Heart right ventricle (tissue), 16 donors: Measurements from ENCODE around the gene CDHR4. TPM values are rescaled to one million over a fixed set of nuclear protein-coding genes. Genes with fewer than 3 reads are reported as not detected.
"Not testable (repeated sequence)": the region's sequence is repeated elsewhere in the genome, so short reads cannot be mapped to it uniquely, and the experiment has no call there.

Source experiments
- ATAC-seq, 8 donors: fragments of 200-7000 bp; cut with Tn5 transposase; one replicate each; pipeline ENCODE4 v1.9.1; 2020; ENCODE audit warnings: mild to moderate bottlenecking in 8 of 8, moderate library complexity in 8 of 8, moderate number of reproducible peaks in 1 of 8
- DNase-seq, 2 donors: peaks; one replicate each; pipeline ENCODE4 v3.0.0-alpha.2; 2020
- H3K27ac ChIP-seq, 10 donors: fragments of 200-600 bp; sonication (generic) in 2 of 10; one replicate each; pipeline versions ENCODE4 v1.5.0 to v1.8.0; 2020 to 2022; ENCODE audit warnings: mild to moderate bottlenecking in 3 of 10
- H3K27me3 ChIP-seq, 7 donors: fragments of 200-600 bp; one replicate each; pipeline ENCODE4 v1.8.0; 2021 to 2022; ENCODE audit warnings: mild to moderate bottlenecking in 2 of 7
- H3K36me3 ChIP-seq, 9 donors: fragments of 200-600 bp; sonication (generic) in 1 of 9; one replicate each; pipeline versions ENCODE4 v1.5.0 to v1.8.0; 2020 to 2022; ENCODE audit warnings: mild to moderate bottlenecking in 2 of 9
- H3K4me1 ChIP-seq, 9 donors: fragments of 200-600 bp; sonication (generic) in 1 of 9; one replicate each; pipeline versions ENCODE4 v1.5.0 to v1.8.0; 2020 to 2022; ENCODE audit warnings: mild to moderate bottlenecking in 4 of 9
- H3K4me3 ChIP-seq, 10 donors: fragments of 200-600 bp; sonication (generic) in 2 of 10; one replicate each; pipeline versions ENCODE4 v1.5.0 to v1.8.0; 2020 to 2022; ENCODE audit warnings: mild to moderate bottlenecking in 7 of 10, moderate library complexity in 2 of 10
- H3K9me3 ChIP-seq, 11 donors: fragments of 200-600 bp in 10 of 11; sonication (generic) in 2 of 11; one replicate each; pipeline versions ENCODE4 v1.5.0 to v1.8.0; 2013 to 2022; ENCODE audit warnings: mild to moderate bottlenecking in 2 of 11, control low read depth in 1 of 11, moderate library complexity in 1 of 11
- CTCF ChIP-seq, 9 donors: fragments of 200-600 bp; sonication (generic) in 2 of 9; IDR thresholded peaks; one replicate each; pipeline versions ENCODE4 v1.5.0 to v1.8.0; 2021 to 2022; ENCODE audit warnings: antibody characterized with exemption in 9 of 9, mild to moderate bottlenecking in 5 of 9, moderate library complexity in 1 of 9
- WGBS, 2 donors: extraction: QIAGEN DNeasy Blood & Tissue Kit; methylation state at CpG; one replicate each; pipeline ENCODE4 v1.1.7; 2013; ENCODE audit warnings: inconsistent platforms in 1 of 2; 5-methylcytosine and 5-hydroxymethylcytosine counted together
- intact Hi-C, 10 donors: fragments of 100-400 bp; cut with DNase I; formaldehyde crosslinking; loops; one replicate each; pipeline versions ENCODE4 v1.11.1 to v1.14.2; 2022
- microRNA-seq, 2 donors: library from miRNA; unstranded; fragments of <30 nt; microRNA quantifications; one replicate each; pipeline ENCODE4 v1.2.0, GENCODE V29; 2021
- polyA plus RNA-seq, 2 donors: library from polyadenylated mRNA; stranded (reverse); fragments of 200-250 nt; gene quantifications; one replicate each; pipeline ENCODE4 v1.2.3, GENCODE V29; 2013
- total RNA-seq, 10 donors: library from RNA; stranded (reverse); fragmentation: NEBNext Ultra II Directional in 3 of 10; extraction: Animal tissue kit (Norgen Biotek cat#: 25700) in 3 of 10; gene quantifications; one replicate each; pipeline versions ENCODE4 v1.2.1 to v1.2.4, GENCODE V29; 2021 to 2023
- donor health status: Arrhythmogenic right ventricular cardiomyopathy.
- donor health status: ischemic (EF 13 %, LVEDD 7.1; RV severe dilation, severe dysfunction).
- donor health status: healthy with polysubstance abuse.
- donor health status: DM: no; HTN: yes; CAD: no.
- donor health status: DM: no; HTN: no; CAD: no.
- donor health status: ischemic (EF 25% LVEDD 6.9; RV normal size, moderate dysfunction).
- donor health status: ischemic (EF 25% LVEDD 5.7; RV mildly dilated, moderate dysfunction).
- donor health status: healthy.
- donor health status: DM: yes; HTN: yes; CAD: no.
- donor health status: Ischemic cardiomyopathy.
- donor health status: ischemic (EF 35%, LVEDD 5.7; RV mildly dilated, moderate dysfunction).
- donor health status: nonischemic (EF 11% LVEDD 7.7; RV severe dilation, severe dysfunction).
- donor health status: DM: yes; HTN: yes; CAD: no.
- donor health status: PGD.
- donor health status: ischemic (EF 29% LVEDD 5.4; RV normal size, mild dysfunction).
- donor health status: nonischemic (EF 23%, LVEDD 6.1; RV moderate dilation, normal function).

Gene CDHR4
- total and polyA plus RNA-seq, 12 donors = 0.01 to 0.80 TPM; not detected in 10

- peaks cover 0 to 21% (median 12%) of the 10 kb centered on the region in 9 donors for H3K4me1 ChIP-seq
- ATAC-seq = peak in 4 of 8 donors; percentile 24 to 53 (median 34)
- no peaks in the 10 kb centered on the region for H3K9me3 ChIP-seq
- no peak for TF ChIP-seq CTCF (IDR thresholded peaks at IDR 0.05)
- H3K4me3 ChIP-seq = no peak overlapping the region
- intact Hi-C loops = no loop called here
- H3K36me3 ChIP-seq = peaks cover 0 to 49% (median 0%) of the 10 kb centered on the region in 9 donors
- no peak for DNase-seq
- H3K27me3 ChIP-seq = no peaks in the 10 kb centered on the region
- WGBS, 2 donors = 85 to 86% methylated on average over 4 of the region's 4 CpGs
- no peak overlapping the region for H3K27ac ChIP-seq
Observed at GRCh38 chr3:49750056-49750455, 49.6 kb downstream of the CDHR4 start.

- H3K9me3 ChIP-seq, H3K4me3 ChIP-seq, H3K27ac ChIP-seq, H3K27me3 ChIP-seq, intact Hi-C loops, ATAC-seq, DNase-seq: not testable (repeated sequence)
- WGBS, 2 donors = 91 to 92% methylated on average over 5 of the region's 5 CpGs
- peaks cover 0 to 14% (median 4%) of the 10 kb centered on the region in 9 donors for H3K4me1 ChIP-seq
- peaks cover 0 to 61% (median 0%) of the 10 kb centered on the region in 9 donors for H3K36me3 ChIP-seq
Observed at GRCh38 chr3:49748874-49749273, 50.8 kb downstream of the CDHR4 start.

- no peak overlapping the region for H3K4me3 ChIP-seq
- ATAC-seq = no peak
- H3K27me3 ChIP-seq = no peaks in the 10 kb centered on the region
- peaks cover 0 to 69% (median 0%) of the 10 kb centered on the region in 9 donors for H3K36me3 ChIP-seq
- no peak overlapping the region for H3K27ac ChIP-seq
- DNase-seq = no peak
- no peaks in the 10 kb centered on the region for H3K9me3 ChIP-seq
- peaks cover 0 to 12% (median 0%) of the 10 kb centered on the region in 9 donors for H3K4me1 ChIP-seq
- WGBS, 2 donors = 91 to 93% methylated on average over 13 of the region's 13 CpGs
- TF ChIP-seq CTCF (IDR thresholded peaks at IDR 0.05) = no peak
- intact Hi-C loops = no loop called here
Observed at GRCh38 chr3:49747792-49748480, 51.7 kb downstream of the CDHR4 start.

- ATAC-seq = no peak
Observed at GRCh38 chr3:49745986-49746385, 53.7 kb downstream of the CDHR4 start.

More at GRCh38 chr3:49745986-49746385, 53.7 kb downstream of the CDHR4 start:
- H3K9me3 ChIP-seq = no peaks in the 10 kb centered on the region
- H3K36me3 ChIP-seq = peaks cover 0 to 88% (median 0%) of the 10 kb centered on the region in 9 donors
- peaks cover 0 to 12% (median 0%) of the 10 kb centered on the region in 9 donors for H3K4me1 ChIP-seq
- WGBS, 2 donors = 94 to 98% methylated on average over 2 of the region's 2 CpGs
- no peak for TF ChIP-seq CTCF (IDR thresholded peaks at IDR 0.05)
- no peak overlapping the region for H3K27ac ChIP-seq
- no peaks in the 10 kb centered on the region for H3K27me3 ChIP-seq
- no peak overlapping the region for H3K4me3 ChIP-seq
- intact Hi-C loops = no loop called here
- DNase-seq = no peak

Small RNA genes lying within 50 kb of the gene (microRNA-seq; reads per million reads assigned to microRNA genes)
- gene MIR5193 = 0 reads per million in 2 donors

Other genes starting within 250 kb of the CDHR4 start
- 1 to 10 TPM in 4 of 10 donors, under 1 TPM in 6; 0.17 to 1.4 (median 0.68) TPM for gene BSN, start 245.4 kb downstream of the CDHR4 start, total RNA-seq
- gene BSN, start 245.4 kb downstream of the CDHR4 start, polyA plus RNA-seq = under 1 TPM; 0.06 to 0.37 TPM
- gene APEH, start 125.5 kb downstream of the CDHR4 start, total RNA-seq = 100 to 1,000 TPM; 101 to 140 (median 110) TPM
- 10 to 100 TPM; 18.2 to 65.7 TPM for gene APEH, start 125.5 kb downstream of the CDHR4 start, polyA plus RNA-seq
- gene MST1, start 110.4 kb downstream of the CDHR4 start, total RNA-seq = 1 to 10 TPM; 2.3 to 5.1 (median 3.8) TPM
- gene MST1, start 110.4 kb downstream of the CDHR4 start, polyA plus RNA-seq = 10 to 100 TPM in 1 of 2 donors, 1 to 10 TPM in 1; 3.3 to 16.0 TPM
- 10 to 100 TPM; 41.5 to 61.8 (median 51.4) TPM for gene RNF123, start 110.3 kb downstream of the CDHR4 start, total RNA-seq
- gene RNF123, start 110.3 kb downstream of the CDHR4 start, polyA plus RNA-seq = 10 to 100 TPM; 23.6 to 30.8 TPM
- gene AMIGO3, start 80.2 kb downstream of the CDHR4 start, total RNA-seq = under 1 TPM in 2 of 10 donors, not detected in 8; 0.09 to 0.15 TPM
- 1 to 10 TPM; 1.8 to 2.1 TPM for gene AMIGO3, start 80.2 kb downstream of the CDHR4 start, polyA plus RNA-seq
- 10 to 100 TPM in 8 of 10 donors, 1 to 10 TPM in 2; 9.6 to 30.4 (median 12.9) TPM for gene GMPPB, start 75.9 kb downstream of the CDHR4 start, total RNA-seq
- gene GMPPB, start 75.9 kb downstream of the CDHR4 start, polyA plus RNA-seq = 10 to 100 TPM in 1 of 2 donors, 1 to 10 TPM in 1; 8.7 to 48.8 TPM
- gene IP6K1, start 13.3 kb downstream of the CDHR4 start, total RNA-seq = 10 to 100 TPM; 13.7 to 24.4 (median 16.6) TPM
- 10 to 100 TPM in 1 of 2 donors, 1 to 10 TPM in 1; 9.0 to 12.3 TPM for gene IP6K1, start 13.3 kb downstream of the CDHR4 start, polyA plus RNA-seq
- 1 to 10 TPM; 1.8 to 5.7 (median 2.5) TPM for gene INKA1, start 3.4 kb upstream of the CDHR4 start, total RNA-seq
- gene INKA1, start 3.4 kb upstream of the CDHR4 start, polyA plus RNA-seq = 1 to 10 TPM; 4.2 to 8.6 TPM
- gene UBA7, start 14.1 kb upstream of the CDHR4 start, total RNA-seq = 10 to 100 TPM; 13.1 to 47.0 (median 22.0) TPM
- 10 to 100 TPM; 12.0 to 57.6 TPM for gene UBA7, start 14.1 kb upstream of the CDHR4 start, polyA plus RNA-seq
- gene TRAIP, start 56.7 kb upstream of the CDHR4 start, total RNA-seq = 1 to 10 TPM in 7 of 10 donors, under 1 TPM in 3; 0.20 to 2.4 (median 1.4) TPM
- 1 to 10 TPM in 1 of 2 donors, under 1 TPM in 1; 0.96 to 1.6 TPM for gene TRAIP, start 56.7 kb upstream of the CDHR4 start, polyA plus RNA-seq
- not detected for gene CAMKV, start 70.0 kb upstream of the CDHR4 start, total RNA-seq
- not detected for gene CAMKV, start 70.0 kb upstream of the CDHR4 start, polyA plus RNA-seq
- gene MST1R, start 104.0 kb upstream of the CDHR4 start, total RNA-seq = 1 to 10 TPM in 8 of 10 donors, under 1 TPM in 2; 0.53 to 4.4 (median 1.6) TPM
- 1 to 10 TPM; 1.7 to 7.1 TPM for gene MST1R, start 104.0 kb upstream of the CDHR4 start, polyA plus RNA-seq
- gene MON1A, start 129.9 kb upstream of the CDHR4 start, total RNA-seq = 1 to 10 TPM; 5.3 to 8.2 (median 6.7) TPM
- gene MON1A, start 129.9 kb upstream of the CDHR4 start, polyA plus RNA-seq = 10 to 100 TPM in 1 of 2 donors, 1 to 10 TPM in 1; 6.5 to 10.6 TPM
- gene RBM6, start 140.3 kb upstream of the CDHR4 start, total RNA-seq = 10 to 100 TPM; 29.8 to 57.6 (median 37.6) TPM
- gene RBM6, start 140.3 kb upstream of the CDHR4 start, polyA plus RNA-seq = 100 to 1,000 TPM in 1 of 2 donors, 10 to 100 TPM in 1; 26.0 to 208 TPM